ENCODE results near the gene RYK. TPM values are rescaled to one million over a fixed set of nuclear protein-coding genes. Genes with fewer than 3 reads are reported as not detected.
"Not testable (repeated sequence)": the region's sequence is repeated elsewhere in the genome, so short reads cannot be mapped to it uniquely, and the experiment has no call there.

The RYK gene
- total RNA-seq, 1 donor from 2014 or later = 56.6 TPM

DNA sequence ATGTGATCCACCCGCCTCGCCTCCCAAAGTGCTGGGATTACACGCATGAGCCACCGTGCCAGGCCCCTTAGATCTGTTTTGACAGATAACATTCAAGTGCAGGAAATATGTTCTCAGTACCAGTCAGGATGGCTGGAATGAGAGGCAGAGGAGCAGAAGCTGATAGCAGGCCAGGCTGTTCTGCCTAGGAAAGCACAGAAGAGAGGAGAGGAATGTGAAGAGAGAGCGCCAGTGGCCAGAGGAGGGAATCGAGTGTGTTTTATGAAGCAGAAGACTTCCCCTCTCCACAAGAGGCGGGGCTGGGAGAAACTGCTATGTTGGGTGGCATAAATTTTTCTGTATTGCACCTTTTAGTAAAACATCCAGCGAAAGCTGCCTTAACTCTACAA is 32.0 kb upstream of the RYK start:
- H3K27ac ChIP-seq = no peak overlapping the region
- no peak overlapping the region for H3K4me3 ChIP-seq
- peak; percentile 65 for ATAC-seq
- no peak for DNase-seq
- TF ChIP-seq, protein P1, sequence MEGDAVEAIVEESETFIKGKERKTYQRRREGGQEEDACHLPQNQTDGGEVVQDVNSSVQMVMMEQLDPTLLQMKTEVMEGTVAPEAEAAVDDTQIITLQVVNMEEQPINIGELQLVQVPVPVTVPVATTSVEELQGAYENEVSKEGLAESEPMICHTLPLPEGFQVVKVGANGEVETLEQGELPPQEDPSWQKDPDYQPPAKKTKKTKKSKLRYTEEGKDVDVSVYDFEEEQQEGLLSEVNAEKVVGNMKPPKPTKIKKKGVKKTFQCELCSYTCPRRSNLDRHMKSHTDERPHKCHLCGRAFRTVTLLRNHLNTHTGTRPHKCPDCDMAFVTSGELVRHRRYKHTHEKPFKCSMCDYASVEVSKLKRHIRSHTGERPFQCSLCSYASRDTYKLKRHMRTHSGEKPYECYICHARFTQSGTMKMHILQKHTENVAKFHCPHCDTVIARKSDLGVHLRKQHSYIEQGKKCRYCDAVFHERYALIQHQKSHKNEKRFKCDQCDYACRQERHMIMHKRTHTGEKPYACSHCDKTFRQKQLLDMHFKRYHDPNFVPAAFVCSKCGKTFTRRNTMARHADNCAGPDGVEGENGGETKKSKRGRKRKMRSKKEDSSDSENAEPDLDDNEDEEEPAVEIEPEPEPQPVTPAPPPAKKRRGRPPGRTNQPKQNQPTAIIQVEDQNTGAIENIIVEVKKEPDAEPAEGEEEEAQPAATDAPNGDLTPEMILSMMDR (IDR thresholded peaks at IDR 0.05) = no peak
- no peaks in the 10 kb centered on the region for H3K9me3 ChIP-seq
- H3K4me1 ChIP-seq = peaks cover 9% of the 10 kb centered on the region
- no peaks in the 10 kb centered on the region for H3K36me3 ChIP-seq
- no peaks in the 10 kb centered on the region for H3K27me3 ChIP-seq
- intact Hi-C loops (cut with DNase I) = no loop called here

DNA sequence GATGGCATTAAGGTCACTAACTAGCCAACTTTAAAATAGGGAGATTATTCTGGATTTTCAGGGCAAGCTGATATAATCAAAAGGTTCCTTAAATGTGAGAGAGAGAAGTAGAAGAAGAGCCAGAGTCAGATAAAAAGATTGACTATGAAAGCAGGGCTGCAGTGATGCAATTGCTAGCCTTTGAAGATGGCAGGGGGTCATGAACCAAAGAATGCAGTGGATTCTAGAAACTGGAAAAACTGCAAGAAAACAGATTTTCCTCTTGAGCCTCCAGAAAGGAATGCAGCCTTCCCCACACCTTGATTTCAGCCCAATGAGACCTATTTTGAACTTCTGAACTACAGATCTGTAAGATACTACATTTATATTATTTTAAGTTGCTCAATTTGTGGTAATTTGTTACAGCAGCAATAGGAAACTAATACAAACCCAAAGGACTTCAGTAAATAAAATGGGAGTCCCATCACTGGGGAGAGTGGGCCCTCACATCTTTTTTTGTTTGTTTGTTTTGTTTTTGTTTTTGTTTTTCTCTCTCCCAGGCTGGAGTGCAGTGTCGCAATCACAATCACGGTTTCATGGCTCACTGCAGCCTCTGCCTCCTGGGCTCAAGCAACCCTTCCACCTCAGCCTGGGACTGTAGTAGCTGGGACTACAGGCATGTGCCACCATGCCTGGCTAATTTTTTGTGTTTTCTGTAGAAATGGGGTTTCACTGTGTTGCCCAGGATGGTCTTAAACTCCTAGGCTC is 31.4 kb upstream of the RYK start:
- Histone ChIP-seq H3K4me3 (no peak overlapping the region), H3K4me1 (peaks cover 9% of the 10 kb centered on the region), H3K36me3 (no peaks in the 10 kb centered on the region), H3K27ac (no peak overlapping the region), H3K27me3 (no peaks in the 10 kb centered on the region), H3K9me3 (no peaks in the 10 kb centered on the region)
- ATAC-seq (no peak), DNase-seq (no peak)
- intact Hi-C loops (cut with DNase I) = no loop called here
- TF ChIP-seq, protein P1 (IDR thresholded peaks at IDR 0.05) = no peak

DNA sequence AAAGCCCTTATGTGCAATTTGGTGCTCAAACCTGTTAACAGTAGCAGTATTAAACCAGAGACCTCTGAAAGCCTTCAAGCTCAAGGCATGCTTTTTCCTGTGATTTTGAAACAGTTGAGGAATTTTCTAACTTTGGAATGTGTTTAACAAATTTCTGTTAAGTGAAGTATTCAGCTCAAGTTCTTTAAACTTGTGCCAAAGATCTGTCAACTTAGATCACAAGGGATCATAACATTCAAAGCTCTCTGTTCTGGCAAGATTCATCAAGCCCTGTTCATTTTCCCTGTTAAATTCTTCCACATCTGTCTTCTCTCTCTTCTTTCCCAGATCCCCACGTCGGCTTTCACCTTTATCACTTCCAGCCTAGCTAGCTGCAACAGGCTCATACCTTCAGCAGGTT is 28.8 kb upstream of the RYK start:
- Histone ChIP-seq H3K4me1 (peaks cover 9% of the 10 kb centered on the region), H3K36me3 (no peaks in the 10 kb centered on the region), H3K27ac (no peak overlapping the region), H3K4me3 (no peak overlapping the region), H3K9me3 (no peaks in the 10 kb centered on the region), H3K27me3 (no peaks in the 10 kb centered on the region)
- intact Hi-C loops (cut with DNase I) = no loop called here
- ATAC-seq (no peak), DNase-seq (no peak)
- TF ChIP-seq, protein P1 (IDR thresholded peaks at IDR 0.05) = no peak

DNA sequence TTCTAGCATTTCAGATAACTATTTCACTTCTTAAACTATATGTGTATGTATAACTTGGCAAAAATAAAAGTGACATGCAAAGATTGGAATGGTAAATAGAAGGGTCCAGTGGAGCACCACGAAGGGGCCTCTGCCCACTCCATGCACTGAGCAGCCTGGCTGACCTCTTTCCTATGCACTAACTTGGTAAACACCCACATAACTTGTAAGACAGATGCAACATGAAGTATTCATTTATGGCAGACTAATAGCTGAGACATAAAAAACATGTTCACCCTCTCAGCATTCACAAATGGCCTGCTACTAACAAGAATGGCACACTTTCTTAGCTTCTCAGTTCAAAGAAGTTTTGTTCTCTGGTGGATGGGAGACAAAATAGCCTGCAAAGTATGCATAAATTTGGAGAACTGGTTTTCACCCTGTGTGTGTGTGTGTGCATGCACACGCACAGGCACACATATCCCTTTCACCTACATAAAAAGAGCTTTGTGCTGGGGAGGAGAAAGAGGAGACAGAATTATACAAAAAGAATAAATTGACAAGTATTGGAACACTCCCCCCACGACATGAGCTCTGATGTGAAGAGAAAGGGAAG is 26.5 kb upstream of the RYK start:
- Histone ChIP-seq H3K27ac (no peak overlapping the region), H3K27me3 (no peaks in the 10 kb centered on the region), H3K9me3 (no peaks in the 10 kb centered on the region), H3K4me1 (peaks cover 9% of the 10 kb centered on the region), H3K36me3 (no peaks in the 10 kb centered on the region), H3K4me3 (no peak overlapping the region)
- DNase-seq (no peak), ATAC-seq (no peak)
- intact Hi-C loops (cut with DNase I) = no loop called here
- TF ChIP-seq, protein P1 (IDR thresholded peaks at IDR 0.05) = no peak

DNA sequence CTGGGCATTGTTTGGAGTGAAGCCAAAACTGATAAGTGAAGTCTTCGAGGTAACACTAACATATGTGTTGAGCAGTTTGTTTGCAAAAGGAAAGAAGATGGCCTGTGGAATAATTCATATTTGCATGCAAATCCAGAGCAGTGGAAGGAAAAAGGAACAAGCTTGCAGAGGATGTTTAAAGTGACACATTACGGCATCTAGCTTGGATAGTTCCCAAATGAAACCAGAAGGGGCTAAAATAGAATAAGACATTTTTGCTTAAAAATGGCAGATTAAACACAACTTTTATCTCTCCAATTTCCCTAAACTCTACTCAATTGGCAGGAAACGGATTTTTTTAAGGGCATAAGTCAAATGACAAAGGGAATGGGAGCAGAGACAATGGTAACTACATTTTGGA is 25.4 kb upstream of the RYK start:
- H3K27ac ChIP-seq = no peak overlapping the region
- no peak for DNase-seq
- intact Hi-C loops (cut with DNase I) = no loop called here
- no peaks in the 10 kb centered on the region for H3K36me3 ChIP-seq
- ATAC-seq = no peak
- H3K9me3 ChIP-seq = no peaks in the 10 kb centered on the region
- H3K27me3 ChIP-seq = no peaks in the 10 kb centered on the region
- TF ChIP-seq, protein P1 (IDR thresholded peaks at IDR 0.05) = no peak
- no peak overlapping the region for H3K4me3 ChIP-seq
- H3K4me1 ChIP-seq = peaks cover 9% of the 10 kb centered on the region

DNA sequence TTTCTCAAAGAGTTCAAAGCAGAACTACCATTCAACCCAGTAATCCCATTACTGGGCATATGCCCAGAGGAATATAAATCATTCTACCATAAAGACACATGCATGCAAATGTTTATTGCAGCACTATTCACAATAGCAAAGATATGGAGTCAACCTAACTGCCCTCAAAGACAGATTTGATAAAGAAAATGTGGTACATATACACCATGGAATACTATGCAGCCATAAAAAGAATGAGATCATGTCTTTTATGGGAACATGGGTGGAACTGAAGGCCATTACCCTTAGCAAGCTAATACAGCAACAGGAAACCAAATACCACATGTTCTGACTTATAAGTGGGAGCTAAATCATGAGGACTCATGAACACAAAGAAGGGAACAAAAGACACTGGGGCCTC is 24.5 kb upstream of the RYK start:
- H3K9me3 ChIP-seq; H3K36me3 ChIP-seq; intact Hi-C loops (cut with DNase I); H3K27ac ChIP-seq; DNase-seq; H3K27me3 ChIP-seq; ATAC-seq; H3K4me1 ChIP-seq; H3K4me3 ChIP-seq: not testable (repeated sequence)

Data from upper lobe of right lung (tissue), 1 donor.